Measurements from ENCODE around the gene GPX2. TPM values are rescaled to one million over a fixed set of nuclear protein-coding genes. Genes with fewer than 3 reads are reported as not detected.
"Not testable (repeated sequence)": the region's sequence is repeated elsewhere in the genome, so short reads cannot be mapped to it uniquely, and the experiment has no call there.

The GPX2 gene
- total RNA-seq, 1 donor from 2014 or later: not detected

DNA sequence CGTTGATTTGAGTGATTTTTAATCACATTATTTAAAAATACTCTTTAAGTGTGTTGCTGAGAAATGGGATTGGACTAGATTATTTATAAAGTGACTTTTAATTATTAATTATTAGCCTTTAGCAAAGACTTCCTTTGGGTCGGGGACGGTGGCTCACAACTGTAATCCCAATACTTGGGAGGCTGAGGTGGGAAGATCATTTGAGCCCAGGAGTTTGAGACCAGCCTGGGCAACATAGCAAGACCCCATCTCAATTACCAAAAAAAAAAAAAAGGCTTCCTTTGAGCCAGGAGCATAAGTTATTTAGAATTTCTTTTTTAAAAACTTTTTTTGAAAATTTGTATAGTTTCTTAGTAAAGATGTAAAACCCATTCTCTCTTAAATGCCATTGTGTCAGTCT lies 19.5 kb downstream of the GPX2 start:
- intact Hi-C loops (cut with DNase I): no loop called here
- no peak for DNase-seq (ENCODE audit: low spot score)

GRCh38 chr14:64920465-64920864 lies 22.1 kb downstream of the GPX2 start:
- DNase-seq (ENCODE audit: low spot score): no peak
- intact Hi-C loops (cut with DNase I): no loop called here

DNA sequence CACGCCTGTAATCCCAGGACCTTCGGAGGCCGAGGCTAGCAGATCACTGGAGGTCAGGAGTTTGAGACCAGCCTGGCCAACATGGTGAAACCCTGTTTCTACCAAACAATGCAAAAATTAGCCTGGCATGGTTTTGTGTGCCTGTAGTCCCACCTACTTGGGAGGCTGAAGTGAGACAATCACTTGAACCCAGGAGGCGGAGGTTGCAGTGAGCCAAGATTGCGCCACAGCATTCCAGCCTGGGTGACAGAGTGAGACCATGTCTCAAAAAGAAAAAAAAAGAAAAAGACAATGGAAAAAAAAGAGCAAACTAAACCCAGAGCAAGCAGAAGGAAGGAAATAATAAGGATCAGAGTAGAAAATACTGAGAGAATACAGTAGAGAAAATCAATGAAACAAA lies 22.9 kb downstream of the GPX2 start:
- no peak for DNase-seq (ENCODE audit: low spot score)
- intact Hi-C loops (cut with DNase I): no loop called here

- no peak for DNase-seq (ENCODE audit: low spot score)
- intact Hi-C loops (cut with DNase I): no loop called here
Observed at GRCh38 chr14:64919215-64919614, 23.3 kb downstream of the GPX2 start.

- intact Hi-C loops (cut with DNase I): no loop called here
- DNase-seq (ENCODE audit: low spot score): no peak
Observed at GRCh38 chr14:64918216-64918615, 24.3 kb downstream of the GPX2 start.

DNA sequence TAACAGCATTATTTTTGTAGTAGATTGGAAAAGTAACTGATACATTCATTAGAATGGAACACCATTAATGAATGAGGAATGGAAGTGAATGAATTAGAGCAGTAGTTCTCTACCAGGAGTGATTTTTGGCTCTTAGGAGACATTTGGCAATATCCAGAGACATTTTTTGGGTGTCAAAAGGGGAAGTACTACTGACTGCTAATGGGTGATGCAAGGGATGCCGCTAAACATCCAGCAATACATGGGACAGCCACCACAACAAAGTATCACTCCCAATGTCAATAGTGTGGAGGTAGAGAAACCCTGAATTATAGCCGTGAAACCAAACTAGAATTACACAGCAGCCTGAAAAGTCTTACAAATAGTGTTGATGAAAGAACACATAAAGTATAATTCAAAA lies 26.7 kb downstream of the GPX2 start:
- intact Hi-C loops (cut with DNase I): no loop called here

DNA sequence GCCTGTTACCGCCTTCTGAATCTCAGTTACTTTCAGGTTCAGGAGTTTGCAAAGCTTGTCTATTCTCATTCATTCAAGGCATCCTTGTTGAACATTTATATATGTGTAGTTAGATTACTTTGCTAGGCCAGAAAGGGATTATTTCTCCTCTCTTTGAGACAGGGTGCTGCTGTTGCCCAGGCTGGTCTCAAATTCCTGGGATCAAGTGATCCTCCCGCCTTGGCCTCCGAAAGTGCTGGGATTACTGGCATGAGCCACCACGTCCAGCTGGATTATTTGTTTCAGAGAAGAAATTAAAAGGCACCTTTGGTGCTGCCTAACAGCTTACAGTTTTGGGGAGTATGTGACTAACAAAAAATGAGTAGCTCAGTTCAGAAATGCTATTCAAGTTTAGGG lies 27.5 kb downstream of the GPX2 start:
- no peak for DNase-seq (ENCODE audit: low spot score)
- intact Hi-C loops (cut with DNase I): no loop called here

More for the DNA sequence above, 26.7 kb downstream of the GPX2 start:
- DNase-seq (ENCODE audit: low spot score): no peak

DNA sequence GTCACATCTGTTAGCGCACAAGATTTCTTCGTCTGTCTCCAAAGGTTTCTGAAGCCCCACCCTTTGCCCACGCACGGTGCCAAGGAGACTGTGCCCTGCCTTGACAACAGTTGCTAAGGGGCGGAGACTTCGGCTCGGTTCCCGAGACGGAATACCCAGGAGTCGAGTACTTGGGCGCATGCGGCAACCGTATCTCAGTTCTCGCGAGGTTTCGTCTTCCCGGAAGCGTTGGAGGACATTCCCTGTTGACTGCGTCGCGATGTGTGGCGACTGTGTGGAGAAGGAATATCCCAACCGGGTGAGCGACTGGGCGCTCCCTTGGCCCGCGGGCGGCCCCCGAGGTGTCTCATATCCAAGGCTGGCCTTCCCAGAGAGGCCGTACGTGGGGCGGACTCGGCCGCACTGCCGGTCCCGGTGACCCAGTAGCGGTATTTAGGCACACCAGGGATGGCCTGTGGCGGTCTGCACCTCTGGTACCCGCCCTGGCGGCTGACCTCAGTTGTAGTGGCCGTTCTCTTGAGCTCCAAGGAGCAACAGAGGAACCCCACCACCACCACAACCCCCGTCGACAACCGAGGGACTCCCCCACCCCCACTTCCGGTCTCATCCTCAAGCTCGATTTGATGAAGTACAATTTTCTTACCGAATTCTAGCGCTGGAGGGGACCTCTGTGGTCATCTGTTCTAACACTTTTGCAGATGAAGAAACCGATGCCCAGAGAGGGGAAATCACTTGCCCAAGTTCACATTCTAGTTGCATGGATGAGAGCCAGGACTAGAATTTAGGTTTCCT lies 28.1 kb downstream of the GPX2 start, which contains the start of gene CHURC1:
Gene CHURC1, plus strand, starts transcription at position 219 of the 792 bp plus-strand sequence. Its CDS starts 41 bp downstream, at position 260.
- intact Hi-C loops (cut with DNase I): loop anchor here (5.0 kb wide), 1 partner anchor 58 kb away; the partner anchor contains the start of gene RAB15
- peak; percentile 99 for DNase-seq (ENCODE audit: low spot score)

DNA sequence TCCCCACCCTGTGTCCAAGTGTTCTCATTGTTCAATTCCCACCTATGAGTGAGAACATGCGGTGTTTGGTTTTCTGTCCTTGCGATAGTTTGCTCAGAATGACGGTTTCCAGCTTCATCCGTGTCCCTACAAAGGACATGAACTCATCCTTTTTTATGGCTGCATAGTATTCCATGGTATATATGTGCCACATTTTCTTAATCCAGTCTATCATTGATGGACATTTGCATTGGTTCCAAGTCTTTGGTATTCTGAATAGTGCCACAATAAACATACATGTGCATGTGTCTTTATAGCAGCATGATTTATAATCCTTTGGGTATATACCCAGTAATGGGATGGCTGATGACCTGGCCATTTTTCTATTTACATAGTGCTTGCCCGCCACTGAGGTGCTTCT lies 29.1 kb downstream of the GPX2 start:
- intact Hi-C loops (cut with DNase I): loop anchor here (5.0 kb wide), 1 partner anchor 59 kb away; the partner anchor contains the start of gene RAB15

DNA sequence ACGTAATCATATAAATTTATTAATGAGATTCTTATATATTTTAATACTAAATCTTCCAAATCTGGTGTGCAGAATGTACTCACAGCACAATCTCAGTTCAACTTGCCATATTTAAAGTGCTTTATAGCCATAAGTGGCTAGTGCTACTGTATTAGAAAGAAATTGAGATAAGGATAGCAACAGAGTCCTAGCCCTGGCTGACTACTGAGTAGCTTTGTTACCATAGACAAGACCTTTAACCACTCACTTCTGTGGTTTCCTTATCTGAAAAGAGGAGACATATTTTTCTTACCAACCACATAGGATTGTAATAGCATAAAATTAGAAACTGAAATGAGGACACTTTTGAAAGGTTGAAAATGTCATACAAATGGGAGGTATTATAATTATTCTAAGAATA lies 30.3 kb downstream of the GPX2 start:
- DNase-seq (ENCODE audit: low spot score): no peak
- intact Hi-C loops (cut with DNase I): loop anchor here (5.0 kb wide), 1 partner anchor 60 kb away; the partner anchor contains the start of gene RAB15

More for the DNA sequence above, 29.1 kb downstream of the GPX2 start:
- not testable (repeated sequence) for DNase-seq (ENCODE audit: low spot score)

GRCh38 chr14:64910847-64911495 lies 31.6 kb downstream of the GPX2 start:
- DNase-seq (ENCODE audit: low spot score): no peak
- intact Hi-C loops (cut with DNase I): loop anchor here (5.0 kb wide), 1 partner anchor 61 kb away; the partner anchor contains the start of gene RAB15

- intact Hi-C loops (cut with DNase I): no loop called here
Observed at GRCh38 chr14:64906022-64906421, 36.5 kb downstream of the GPX2 start.

GRCh38 chr14:64899958-64900357 lies 42.6 kb downstream of the GPX2 start:
- DNase-seq (ENCODE audit: low spot score): no peak
- intact Hi-C loops (cut with DNase I): no loop called here

More at GRCh38 chr14:64906022-64906421, 36.5 kb downstream of the GPX2 start:
- DNase-seq (ENCODE audit: low spot score): no peak

- intact Hi-C loops (cut with DNase I): loop anchor here (5.0 kb wide), 3 partner anchors 70 to 220 kb away; no protein-coding TSS in a partner anchor
Observed at GRCh38 chr14:64891839-64892375, 50.6 kb downstream of the GPX2 start.

GRCh38 chr14:64891173-64891838 lies 51.2 kb downstream of the GPX2 start:
- DNase-seq (ENCODE audit: low spot score): no peak
- intact Hi-C loops (cut with DNase I): loop anchor here (5.0 kb wide), 3 partner anchors 69 to 219 kb away; no protein-coding TSS in a partner anchor

More at GRCh38 chr14:64891839-64892375, 50.6 kb downstream of the GPX2 start:
- DNase-seq (ENCODE audit: low spot score): no peak

GRCh38 chr14:64889352-64889751 lies 53.2 kb downstream of the GPX2 start:
- intact Hi-C loops (cut with DNase I): no loop called here
- DNase-seq (ENCODE audit: low spot score): no peak
